Osteocyte (in vitro differentiated cells): ENCODE results near the gene KCNIP4. TPM values are rescaled to one million over a fixed set of nuclear protein-coding genes. Genes with fewer than 3 reads are reported as not detected.

ENCODE experiments used
- DNase-seq: peaks from one replicate; pipeline ENCODE4 v3.0.0; 2021; ENCODE audit warnings: mixed read lengths; ENCODE audit not compliant: unreplicated experiment; ENCODE audit errors: extremely low spot score
- H3K27ac Mint-ChIP-seq: one replicate; pipeline ENCODE4 v1.8.0; 2021; ENCODE audit warnings: mild to moderate bottlenecking, mixed read lengths; ENCODE audit not compliant: unreplicated experiment
- H3K27me3 Mint-ChIP-seq: one replicate; pipeline ENCODE4 v1.8.0; 2021; ENCODE audit warnings: mixed read lengths; ENCODE audit not compliant: unreplicated experiment
- H3K36me3 Mint-ChIP-seq: one replicate; pipeline ENCODE4 v1.8.0; 2021; ENCODE audit warnings: mixed read lengths; ENCODE audit not compliant: unreplicated experiment
- H3K4me1 Mint-ChIP-seq: one replicate; pipeline ENCODE4 v1.8.0; 2021; ENCODE audit warnings: mixed read lengths; ENCODE audit not compliant: unreplicated experiment
- H3K4me3 Mint-ChIP-seq: one replicate; pipeline ENCODE4 v1.8.0; 2021; ENCODE audit warnings: mild to moderate bottlenecking, moderate library complexity, mixed read lengths; ENCODE audit not compliant: unreplicated experiment
- H3K9me3 Mint-ChIP-seq: one replicate; pipeline ENCODE4 v1.8.0; 2021; ENCODE audit warnings: mixed read lengths; ENCODE audit not compliant: unreplicated experiment
- total RNA-seq: library from RNA; stranded (reverse); gene quantifications from 2 replicates; pipeline ENCODE4 v1.2.1, GENCODE V29; 2021
- TF ChIP-seq, protein P1 (sequence below): fragments of 200-600 bp; sonication (generic); IDR thresholded peaks from 2 replicates; pipeline ENCODE4 v1.5.0; 2021; ENCODE audit warnings: antibody characterized with exemption, mild to moderate bottlenecking, moderate library complexity

KCNIP4 gene
- total RNA-seq, 1 donor from 2014 or later = 0.24 TPM

DNA sequence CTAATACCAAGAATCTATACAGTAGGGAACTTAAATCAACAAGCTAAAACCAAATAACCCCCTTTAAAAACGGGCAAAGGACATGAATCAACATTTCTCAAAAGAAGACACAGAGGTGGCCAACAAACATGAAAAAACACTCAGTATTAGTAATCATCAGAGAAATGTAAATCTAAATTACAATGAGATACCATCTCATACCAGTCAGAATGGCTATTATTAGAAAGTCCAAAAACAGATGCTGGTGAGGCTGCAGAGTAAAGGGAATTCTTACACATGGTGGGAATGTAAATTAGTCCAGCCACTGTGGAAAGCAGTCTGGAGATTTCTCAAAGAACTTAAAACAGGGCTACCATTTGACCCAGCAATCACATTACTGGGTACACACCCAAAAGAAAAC, 1080.5 kb downstream of the KCNIP4 start:
- Mint-ChIP-seq H3K4me1 (no peaks in the 10 kb centered on the region), H3K36me3 (no peaks in the 10 kb centered on the region), H3K9me3 (no peaks in the 10 kb centered on the region), H3K27ac (no peak overlapping the region), H3K27me3 (peaks cover 21% of the 10 kb centered on the region), H3K4me3 (no peak overlapping the region)
- TF ChIP-seq, protein P1, sequence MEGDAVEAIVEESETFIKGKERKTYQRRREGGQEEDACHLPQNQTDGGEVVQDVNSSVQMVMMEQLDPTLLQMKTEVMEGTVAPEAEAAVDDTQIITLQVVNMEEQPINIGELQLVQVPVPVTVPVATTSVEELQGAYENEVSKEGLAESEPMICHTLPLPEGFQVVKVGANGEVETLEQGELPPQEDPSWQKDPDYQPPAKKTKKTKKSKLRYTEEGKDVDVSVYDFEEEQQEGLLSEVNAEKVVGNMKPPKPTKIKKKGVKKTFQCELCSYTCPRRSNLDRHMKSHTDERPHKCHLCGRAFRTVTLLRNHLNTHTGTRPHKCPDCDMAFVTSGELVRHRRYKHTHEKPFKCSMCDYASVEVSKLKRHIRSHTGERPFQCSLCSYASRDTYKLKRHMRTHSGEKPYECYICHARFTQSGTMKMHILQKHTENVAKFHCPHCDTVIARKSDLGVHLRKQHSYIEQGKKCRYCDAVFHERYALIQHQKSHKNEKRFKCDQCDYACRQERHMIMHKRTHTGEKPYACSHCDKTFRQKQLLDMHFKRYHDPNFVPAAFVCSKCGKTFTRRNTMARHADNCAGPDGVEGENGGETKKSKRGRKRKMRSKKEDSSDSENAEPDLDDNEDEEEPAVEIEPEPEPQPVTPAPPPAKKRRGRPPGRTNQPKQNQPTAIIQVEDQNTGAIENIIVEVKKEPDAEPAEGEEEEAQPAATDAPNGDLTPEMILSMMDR = no peak
- no peak for DNase-seq

DNA sequence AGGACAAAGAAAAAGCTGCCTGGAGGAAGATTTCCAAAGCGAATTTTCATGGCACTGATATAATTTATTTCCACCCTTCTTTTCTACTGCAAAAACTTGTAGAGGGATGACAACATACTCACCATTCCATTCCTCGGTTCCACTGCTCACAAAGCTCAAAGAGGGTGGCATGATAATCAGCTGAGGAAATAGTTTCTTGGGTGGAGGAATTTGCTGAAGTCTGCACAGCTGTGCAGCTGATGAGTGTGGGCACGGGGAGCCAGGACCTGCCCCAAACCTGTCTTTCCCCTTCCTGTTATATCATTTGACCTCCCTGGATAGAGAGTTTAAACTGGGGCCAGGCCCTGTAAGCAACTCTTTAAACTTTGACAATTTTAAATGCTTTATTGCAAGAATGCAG, 1087.7 kb downstream of the KCNIP4 start:
- no peaks in the 10 kb centered on the region for H3K36me3 Mint-ChIP-seq
- H3K9me3 Mint-ChIP-seq = peaks cover 5% of the 10 kb centered on the region
- H3K4me3 Mint-ChIP-seq = no peak overlapping the region
- no peak for DNase-seq
- H3K27me3 Mint-ChIP-seq = peaks cover 4% of the 10 kb centered on the region
- no peak overlapping the region for H3K27ac Mint-ChIP-seq
- TF ChIP-seq, protein P1 = no peak
- H3K4me1 Mint-ChIP-seq = peaks cover 5% of the 10 kb centered on the region

DNA sequence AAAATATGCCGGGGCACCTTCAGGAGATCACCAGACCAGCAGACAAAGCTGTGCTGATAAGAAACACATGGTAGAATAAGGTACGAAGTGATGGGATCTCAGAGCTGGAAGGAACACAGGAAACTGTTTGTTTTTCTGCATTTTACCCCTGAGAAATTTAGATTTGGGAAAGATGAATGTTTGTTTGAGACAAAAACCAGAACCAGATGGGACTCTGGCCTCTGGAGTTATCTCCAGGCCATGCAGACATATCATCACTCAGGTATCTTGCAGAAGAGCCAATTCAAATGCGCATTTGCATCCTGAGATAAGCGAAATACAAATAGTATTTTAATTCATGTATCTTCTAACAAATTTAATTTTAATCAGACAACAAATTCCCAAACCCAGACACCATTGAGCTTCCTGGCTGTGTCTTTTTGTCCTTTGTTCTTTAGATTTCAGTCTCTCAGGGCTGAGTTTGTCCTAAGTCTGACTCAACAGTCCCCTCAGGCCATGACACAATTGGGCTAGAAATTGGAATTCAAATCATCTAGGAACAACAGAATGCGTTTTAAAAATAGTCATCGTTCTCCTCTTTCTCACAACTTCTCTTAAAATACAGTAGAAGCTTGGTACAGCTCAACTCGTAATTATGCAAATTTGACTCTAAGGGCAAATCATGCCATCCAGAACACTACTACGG, 1089.3 kb downstream of the KCNIP4 start:
- H3K36me3 Mint-ChIP-seq = no peaks in the 10 kb centered on the region
- DNase-seq = no peak
- H3K27ac Mint-ChIP-seq = no peak overlapping the region
- H3K4me1 Mint-ChIP-seq = peaks cover 5% of the 10 kb centered on the region
- peaks cover 8% of the 10 kb centered on the region for H3K9me3 Mint-ChIP-seq
- no peaks in the 10 kb centered on the region for H3K27me3 Mint-ChIP-seq
- TF ChIP-seq, protein P1 = no peak
- H3K4me3 Mint-ChIP-seq = no peak overlapping the region

DNA sequence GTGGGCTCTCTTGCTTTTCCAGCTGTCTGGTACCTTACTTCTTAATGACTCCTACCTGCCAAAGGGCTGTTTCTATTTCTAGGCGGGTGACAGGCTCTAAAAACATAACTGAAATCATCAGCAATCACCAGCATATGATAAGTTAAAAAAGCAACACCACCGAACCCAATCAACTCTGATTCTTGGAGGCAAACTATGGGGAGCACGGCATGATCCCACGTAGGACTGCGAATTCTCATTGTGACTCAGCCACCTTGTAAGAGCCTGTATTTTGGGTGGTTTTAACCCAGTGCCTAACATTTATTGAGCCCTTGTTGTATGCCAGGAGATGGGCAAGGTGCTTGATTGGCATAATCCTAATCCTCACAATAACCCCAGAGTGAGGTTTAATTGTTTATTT, 1091.5 kb downstream of the KCNIP4 start:
- TF ChIP-seq, protein P1 = no peak
- Mint-ChIP-seq H3K9me3 (peaks cover 24% of the 10 kb centered on the region), H3K27ac (no peak overlapping the region), H3K27me3 (no peaks in the 10 kb centered on the region), H3K4me1 (peaks cover 5% of the 10 kb centered on the region), H3K36me3 (no peaks in the 10 kb centered on the region), H3K4me3 (no peak overlapping the region)
- DNase-seq = no peak

DNA sequence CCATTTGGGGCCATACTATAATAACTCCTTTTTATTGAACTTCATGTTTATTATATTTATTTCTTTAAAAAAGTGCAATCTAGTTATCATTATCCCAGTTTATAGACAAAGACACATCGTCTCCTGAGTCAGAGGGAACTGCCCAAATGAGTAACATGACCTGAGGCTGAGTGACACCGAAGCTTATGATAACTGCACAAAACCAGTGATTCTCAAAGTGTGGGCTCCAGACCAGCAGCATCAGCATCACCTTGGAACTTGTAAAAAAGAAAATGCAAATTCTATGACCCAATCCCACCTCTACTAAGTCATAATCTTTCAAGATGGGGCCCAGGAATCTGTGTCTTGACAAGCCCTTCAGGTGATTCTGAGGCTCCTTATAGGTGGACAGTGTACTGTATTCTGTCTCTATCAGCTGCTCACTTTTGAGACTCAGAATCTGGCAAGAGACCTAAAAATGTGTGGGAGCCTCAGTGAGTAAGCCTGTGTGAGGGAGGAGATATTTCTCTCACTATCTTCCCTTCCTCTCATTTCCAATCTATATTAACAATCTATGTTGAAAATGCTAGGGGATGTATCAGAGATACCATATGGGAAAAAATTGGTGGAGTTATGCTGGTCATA, 1101.3 kb downstream of the KCNIP4 start:
- Mint-ChIP-seq H3K9me3 (peaks cover 5% of the 10 kb centered on the region), H3K4me3 (no peak overlapping the region), H3K27me3 (no peaks in the 10 kb centered on the region), H3K36me3 (no peaks in the 10 kb centered on the region), H3K4me1 (no peaks in the 10 kb centered on the region), H3K27ac (no peak overlapping the region)
- TF ChIP-seq, protein P1 = no peak
- no peak for DNase-seq
